Activated CD8-positive, alpha-beta memory T cell treated with anti-CD3 and anti-CD28 coated beads for 36 hours (primary cell): ENCODE measurements around the gene CCDC17. TPM values are rescaled to one million over a fixed set of nuclear protein-coding genes. Genes with fewer than 3 reads are reported as not detected.
"Not testable (repeated sequence)": the region's sequence is repeated elsewhere in the genome, so short reads cannot be mapped to it uniquely, and the experiment has no call there.

Experiments
- CTCF ChIA-PET: fragments of 350-600 bp; sonication (Branson Sonifier 250); formaldehyde crosslinking; loops from one replicate; lab custom pipeline; 2021; ENCODE audit warnings: antibody characterized with exemption; lab: Charles Lee
- POLR2A ChIA-PET: fragments of 350-600 bp; sonication (Branson Sonifier 250); formaldehyde crosslinking; loops from one replicate; lab custom pipeline; 2021; ENCODE audit warnings: antibody characterized with exemption; lab: Charles Lee
- total RNA-seq, 2 experiments: library from RNA; stranded (reverse); gene quantifications; one replicate each; pipeline ENCODE4 v1.2.3, GENCODE V29; 2021

Gene CCDC17
- total RNA-seq, 2 experiments from 2014 or later: 1.3 to 1.7 TPM

GRCh38 chr1:45622524-45623394, 1.1 kb downstream of the CCDC17 start:
- CTCF ChIA-PET: no interaction called here
- POLR2A ChIA-PET: interaction anchor here (0.7 kb wide), 1 partner anchor 283 kb away, joined by 3 read pairs; no protein-coding TSS in a partner anchor

GRCh38 chr1:45621895-45622523, 1.8 kb downstream of the CCDC17 start:
- POLR2A ChIA-PET: no interaction called here
- CTCF ChIA-PET: no interaction called here

- ChIA-PET CTCF (no interaction called here), POLR2A (no interaction called here)
These were observed 2.4 kb downstream of the CCDC17 start for GRCh38 chr1:45621501-45621836.

GRCh38 chr1:45620588-45621500, 3.0 kb downstream of the CCDC17 start:
- POLR2A ChIA-PET: no interaction called here
- CTCF ChIA-PET: no interaction called here

- ChIA-PET CTCF (no interaction called here), POLR2A (no interaction called here)
These were observed 4.5 kb downstream of the CCDC17 start for GRCh38 chr1:45619149-45619921.

GRCh38 chr1:45617618-45618017, 6.2 kb downstream of the CCDC17 start:
- POLR2A ChIA-PET: no interaction called here
- CTCF ChIA-PET: no interaction called here

- CTCF ChIA-PET: no interaction called here
- POLR2A ChIA-PET: no interaction called here
These were observed 8.0 kb downstream of the CCDC17 start for GRCh38 chr1:45615885-45616284.

- CTCF ChIA-PET: interaction anchor here (0.9 kb wide), 1 partner anchor 71 kb away, joined by 3 read pairs; no protein-coding TSS in a partner anchor
These were observed 10.8 kb downstream of the CCDC17 start for GRCh38 chr1:45612941-45613579.

GRCh38 chr1:45610589-45611226, 13.1 kb downstream of the CCDC17 start:
- POLR2A ChIA-PET: no interaction called here
- CTCF ChIA-PET: no interaction called here

More at GRCh38 chr1:45612941-45613579, 10.8 kb downstream of the CCDC17 start:
- POLR2A ChIA-PET: interaction anchor here (0.6 to 0.9 kb wide), 2 partner anchors 13 to 73 kb away, joined by 3 to 8 read pairs; no protein-coding TSS in a partner anchor

GRCh38 chr1:45608175-45609156, 15.4 kb downstream of the CCDC17 start:
- ChIA-PET POLR2A (no interaction called here), CTCF (interaction anchor here (0.7 kb wide), 1 partner anchor 196 kb away, joined by 3 read pairs; no protein-coding TSS in a partner anchor)

- POLR2A ChIA-PET: no interaction called here
- CTCF ChIA-PET: no interaction called here
These were observed 16.3 kb downstream of the CCDC17 start for GRCh38 chr1:45607404-45608074.

GRCh38 chr1:45604239-45604638, 19.6 kb downstream of the CCDC17 start:
- ChIA-PET CTCF (interaction anchor here (0.9 kb wide), 1 partner anchor 18 kb away, joined by 4 read pairs; no protein-coding TSS in a partner anchor), POLR2A (no interaction called here)

- CTCF ChIA-PET, POLR2A ChIA-PET: not testable (repeated sequence)
These were observed 27.1 kb downstream of the CCDC17 start for GRCh38 chr1:45596765-45597164.

- ChIA-PET POLR2A (no interaction called here), CTCF (no interaction called here)
These were observed 29.4 kb downstream of the CCDC17 start for GRCh38 chr1:45594412-45594811.

GRCh38 chr1:45589861-45590260, 34.0 kb downstream of the CCDC17 start:
- ChIA-PET CTCF (no interaction called here), POLR2A (interaction anchor here (0.7 kb wide), 1 partner anchor 22 kb away, joined by 5 read pairs; no protein-coding TSS in a partner anchor)

- CTCF ChIA-PET: interaction anchor here (0.8 kb wide), 1 partner anchor 17 kb away, joined by 4 read pairs; no protein-coding TSS in a partner anchor
- POLR2A ChIA-PET: no interaction called here
These were observed 37.1 kb downstream of the CCDC17 start for GRCh38 chr1:45586769-45587168.
